ENCODE results near the gene TAS2R60.

Gene TAS2R60

GRCh38 chr7:143437578-143437977 lies 5.7 kb upstream of the TAS2R60 start:
- no peak for DNase-seq (ENCODE audit: low spot score)
- FAIRE-seq, result no peak

- FAIRE-seq (no peak), DNase-seq (ENCODE audit: low spot score) (no peak)
These were observed 3.4 kb upstream of the TAS2R60 start for GRCh38 chr7:143439866-143440265.

DNA sequence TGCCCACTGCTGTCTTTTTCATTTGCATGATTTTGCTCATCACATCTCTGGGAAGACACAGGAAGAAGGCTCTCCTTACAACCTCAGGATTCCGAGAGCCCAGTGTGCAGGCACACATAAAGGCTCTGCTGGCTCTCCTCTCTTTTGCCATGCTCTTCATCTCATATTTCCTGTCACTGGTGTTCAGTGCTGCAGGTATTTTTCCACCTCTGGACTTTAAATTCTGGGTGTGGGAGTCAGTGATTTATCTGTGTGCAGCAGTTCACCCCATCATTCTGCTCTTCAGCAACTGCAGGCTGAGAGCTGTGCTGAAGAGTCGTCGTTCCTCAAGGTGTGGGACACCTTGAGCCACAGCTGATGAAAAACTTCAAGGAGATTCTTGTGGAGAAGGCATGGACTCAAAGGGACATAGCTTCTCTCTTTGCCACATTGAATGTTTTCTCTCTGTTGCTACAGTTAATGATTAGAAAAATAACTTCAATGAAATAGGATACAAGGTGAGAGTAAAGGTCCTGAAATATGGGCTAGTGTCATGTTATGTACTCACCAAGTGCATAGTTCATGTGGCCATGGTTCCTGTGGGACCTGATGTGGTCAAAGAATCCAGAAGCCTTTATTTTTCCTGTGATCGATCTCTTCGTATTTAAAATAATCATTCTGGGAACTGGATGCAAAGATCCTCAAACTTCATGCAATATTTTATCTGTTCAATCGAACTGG lies 970 bp downstream of the TAS2R60 start:
- DNase-seq (ENCODE audit: low spot score), result no peak
- FAIRE-seq, result no peak

GRCh38 chr7:143444785-143445184 lies 1.5 kb downstream of the TAS2R60 start:
- FAIRE-seq (no peak), DNase-seq (ENCODE audit: low spot score) (no peak)

GRCh38 chr7:143447466-143447865 lies 4.2 kb downstream of the TAS2R60 start:
- FAIRE-seq (no peak), DNase-seq (ENCODE audit: low spot score) (no peak)

- DNase-seq (ENCODE audit: low spot score), result no peak
These were observed 5.2 kb downstream of the TAS2R60 start for GRCh38 chr7:143448429-143448828.

DNA sequence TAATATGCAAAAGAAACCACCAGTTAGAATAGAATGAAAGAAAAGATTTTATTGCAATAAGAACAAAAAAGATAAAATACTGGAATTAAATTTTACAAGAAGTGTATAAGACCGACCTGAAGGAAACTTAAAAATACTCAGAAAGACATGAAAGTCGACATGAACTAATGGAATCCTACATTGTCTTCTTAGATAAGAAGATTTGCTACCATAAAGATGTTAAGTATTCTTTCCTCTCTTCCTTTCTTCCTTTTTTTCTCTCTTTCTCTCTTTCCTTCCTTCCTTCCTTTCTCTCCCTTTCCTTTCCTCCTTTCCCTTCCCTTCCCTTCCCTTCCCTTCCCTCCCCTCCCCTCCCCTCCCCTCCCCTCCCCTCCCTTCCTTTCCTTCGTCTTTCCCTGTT lies 6.5 kb downstream of the TAS2R60 start:
- no peak for DNase-seq (ENCODE audit: low spot score)

More at GRCh38 chr7:143448429-143448828, 5.2 kb downstream of the TAS2R60 start:
- FAIRE-seq, result no peak

DNA sequence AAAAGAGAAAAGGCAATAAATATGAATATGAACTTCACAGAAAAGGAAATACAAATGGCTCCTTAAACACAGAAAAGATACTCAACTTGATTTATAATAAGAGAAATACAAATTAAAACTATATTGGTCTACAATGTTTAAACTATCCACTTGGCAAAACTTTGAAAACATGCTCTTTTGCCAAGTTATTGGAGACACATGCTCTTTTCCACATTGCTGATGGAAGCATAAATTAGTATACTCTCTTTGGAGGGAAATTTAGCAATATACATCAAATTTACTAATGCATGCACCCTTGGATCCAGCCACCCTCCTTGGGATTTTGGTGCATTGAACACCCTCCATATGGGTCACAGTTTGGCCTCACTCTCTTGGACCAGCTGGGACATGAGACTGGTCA lies 7.9 kb downstream of the TAS2R60 start:
- no peak for DNase-seq (ENCODE audit: low spot score)
- no peak for FAIRE-seq

More for the DNA sequence above, 6.5 kb downstream of the TAS2R60 start:
- FAIRE-seq, result no peak

- FAIRE-seq (no peak), DNase-seq (ENCODE audit: low spot score) (no peak)
These were observed 8.5 kb downstream of the TAS2R60 start for GRCh38 chr7:143451746-143452145.

DNA sequence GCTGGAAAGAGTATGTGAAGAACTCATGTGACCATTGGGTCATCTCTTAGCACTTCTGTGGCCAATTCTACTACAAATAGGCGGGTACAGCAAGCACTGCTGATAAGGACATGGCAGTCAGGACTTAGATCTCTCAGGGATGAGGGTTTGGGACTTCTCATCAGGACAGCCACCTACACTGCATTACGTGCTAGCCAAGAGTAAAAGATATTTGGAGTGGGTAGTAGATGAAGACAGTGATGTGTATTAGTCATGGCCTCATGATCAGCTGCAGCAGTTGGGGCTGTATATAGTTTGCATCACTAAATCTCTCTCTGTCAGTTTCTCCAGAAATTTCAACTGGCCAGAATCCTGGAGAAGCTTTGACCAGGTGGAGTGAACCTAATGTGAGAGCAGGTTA lies 9.2 kb downstream of the TAS2R60 start:
- FAIRE-seq, result no peak

DNA sequence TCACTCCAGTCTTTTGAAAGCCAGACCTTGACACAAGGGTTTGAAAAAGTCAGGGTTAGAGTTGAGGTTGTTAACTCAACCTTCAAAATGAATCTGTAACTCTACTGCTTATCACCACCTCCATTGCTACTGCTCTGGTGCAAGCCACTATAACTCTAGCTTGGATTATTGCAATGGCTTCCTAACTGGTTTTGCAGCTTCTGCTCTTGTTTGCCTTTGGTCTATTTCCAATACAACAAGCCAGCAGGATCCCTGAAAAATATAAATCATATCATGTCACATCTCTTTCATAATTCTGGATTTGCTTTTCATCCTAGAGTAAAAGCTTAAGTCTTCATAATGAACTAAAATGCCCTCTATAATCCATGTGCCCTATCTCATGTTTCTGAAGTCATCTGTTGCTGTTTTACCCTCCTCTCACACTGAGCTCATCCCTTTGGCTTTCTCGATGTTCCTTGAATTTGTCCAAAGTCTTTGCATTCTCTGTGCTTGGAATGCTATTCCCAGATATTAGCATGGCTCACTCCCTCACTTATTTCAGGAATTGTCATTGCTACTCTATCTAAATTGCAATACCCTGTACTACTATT lies 10.9 kb downstream of the TAS2R60 start:
- no peak for DNase-seq (ENCODE audit: low spot score)
- no peak for FAIRE-seq

More for the DNA sequence above, 9.2 kb downstream of the TAS2R60 start:
- DNase-seq (ENCODE audit: low spot score), result no peak

- no peak for DNase-seq (ENCODE audit: low spot score)
- no peak for FAIRE-seq
These were observed 12.2 kb downstream of the TAS2R60 start for GRCh38 chr7:143455491-143455890.

- no peak for FAIRE-seq
- no peak for DNase-seq (ENCODE audit: low spot score)
These were observed 12.7 kb downstream of the TAS2R60 start for GRCh38 chr7:143455942-143456341.

DNA sequence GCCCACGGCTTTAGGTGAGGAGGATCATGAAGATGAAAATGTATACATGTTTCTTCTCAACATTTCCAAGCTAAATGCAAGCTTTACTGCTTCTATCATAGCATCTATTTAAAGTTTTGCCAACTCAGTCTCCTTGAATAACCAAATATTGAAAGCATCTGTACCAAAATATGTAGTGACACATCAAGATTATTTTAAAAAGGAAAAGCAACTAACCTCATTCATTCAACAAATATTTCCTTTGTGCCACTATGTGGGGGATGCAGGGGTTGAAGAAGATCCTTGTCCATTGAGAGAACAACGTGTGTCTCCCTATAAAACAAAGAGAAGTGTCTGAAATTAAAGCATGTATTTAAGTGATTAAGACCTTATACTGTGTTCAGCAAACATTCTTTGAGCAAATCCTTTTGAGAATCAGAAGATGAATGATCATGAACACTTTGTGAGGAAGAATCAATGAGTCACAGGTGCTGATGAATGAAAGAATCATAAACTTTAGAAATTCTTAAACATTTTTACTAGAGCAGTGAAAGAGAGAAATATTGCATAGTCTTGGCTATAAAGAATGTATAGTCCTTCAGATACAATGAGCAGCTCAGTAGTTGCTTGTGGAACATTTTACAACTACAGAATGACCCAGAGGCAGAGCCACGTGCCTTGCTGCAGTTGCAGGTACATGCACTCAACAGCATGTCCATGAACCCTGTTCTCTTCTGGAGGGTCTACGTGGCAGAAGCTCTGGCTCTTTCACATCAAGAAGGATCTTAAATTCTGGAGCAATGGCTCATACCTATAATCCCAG lies 13.9 kb downstream of the TAS2R60 start:
- DNase-seq (ENCODE audit: low spot score) (no peak), FAIRE-seq (no peak)

GRCh38 chr7:143458263-143458662 lies 15.0 kb downstream of the TAS2R60 start:
- FAIRE-seq, result no peak
- no peak for DNase-seq (ENCODE audit: low spot score)

DNA sequence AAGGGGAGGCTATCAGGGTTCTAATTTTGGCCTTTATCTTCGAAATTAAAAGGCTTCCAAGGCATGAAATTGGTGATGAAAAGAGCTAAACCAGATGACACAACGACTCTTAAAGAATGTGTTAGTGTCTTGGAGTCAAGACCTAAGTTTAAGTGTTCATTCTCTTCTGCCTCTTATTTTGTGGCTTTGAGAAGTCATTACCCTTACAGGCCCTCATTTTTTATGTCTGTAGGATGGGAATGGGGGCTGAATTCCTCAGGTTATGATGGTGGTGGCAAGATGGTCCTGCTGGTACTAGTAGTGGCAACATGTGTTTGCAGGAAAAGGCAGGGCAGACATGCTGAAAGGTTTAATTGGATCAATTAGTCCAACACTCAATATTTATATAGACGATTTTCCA lies 15.4 kb downstream of the TAS2R60 start:
- DNase-seq (ENCODE audit: low spot score) (no peak), FAIRE-seq (no peak)

DNA sequence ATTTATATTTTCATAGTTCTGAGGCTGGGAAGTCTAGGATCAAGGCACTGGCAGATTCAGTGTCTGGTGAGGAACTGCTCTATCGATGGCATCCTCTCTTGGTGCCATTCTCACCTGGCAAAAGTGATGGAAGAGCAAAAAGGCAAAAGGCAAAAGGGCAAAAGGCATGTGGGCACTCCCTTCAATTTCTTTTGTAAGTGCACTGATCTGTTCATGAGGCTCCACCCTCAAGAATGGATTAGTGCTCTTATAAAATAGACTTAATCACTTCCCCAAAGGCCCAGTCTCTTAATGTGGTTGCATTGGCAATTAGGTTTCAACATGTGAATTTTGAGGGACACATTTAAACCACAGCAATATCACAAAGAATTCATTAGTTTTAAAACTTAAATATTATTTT lies 16.1 kb downstream of the TAS2R60 start:
- no peak for DNase-seq (ENCODE audit: low spot score)
- FAIRE-seq, result no peak

- no peak for FAIRE-seq
These were observed 17.2 kb downstream of the TAS2R60 start for GRCh38 chr7:143460271-143460979.

GRCh38 chr7:143462045-143462444 lies 18.8 kb downstream of the TAS2R60 start:
- FAIRE-seq, result no peak
- no peak for DNase-seq (ENCODE audit: low spot score)

More at GRCh38 chr7:143460271-143460979, 17.2 kb downstream of the TAS2R60 start:
- DNase-seq (ENCODE audit: low spot score), result no peak

DNA sequence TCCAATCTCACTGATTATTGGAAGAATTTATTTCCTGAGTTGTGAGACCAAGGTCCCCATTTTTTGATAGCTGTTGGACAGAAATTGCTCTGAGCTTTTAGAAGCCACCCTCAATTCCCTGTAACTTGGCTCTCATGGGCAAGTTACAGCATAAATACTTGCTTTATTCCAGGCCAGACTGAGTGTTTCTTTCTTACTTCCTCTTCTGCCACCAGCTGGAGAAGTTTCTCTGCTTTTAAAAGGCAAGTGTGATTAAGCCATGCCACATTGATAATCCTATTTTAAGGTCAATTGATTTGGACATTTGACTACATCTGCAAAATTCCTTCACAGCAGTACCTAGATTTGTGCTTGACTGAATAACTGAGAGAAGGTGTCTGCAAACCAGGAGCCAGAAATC lies 20.3 kb downstream of the TAS2R60 start:
- FAIRE-seq, result no peak
- DNase-seq (ENCODE audit: low spot score), result no peak

DNA sequence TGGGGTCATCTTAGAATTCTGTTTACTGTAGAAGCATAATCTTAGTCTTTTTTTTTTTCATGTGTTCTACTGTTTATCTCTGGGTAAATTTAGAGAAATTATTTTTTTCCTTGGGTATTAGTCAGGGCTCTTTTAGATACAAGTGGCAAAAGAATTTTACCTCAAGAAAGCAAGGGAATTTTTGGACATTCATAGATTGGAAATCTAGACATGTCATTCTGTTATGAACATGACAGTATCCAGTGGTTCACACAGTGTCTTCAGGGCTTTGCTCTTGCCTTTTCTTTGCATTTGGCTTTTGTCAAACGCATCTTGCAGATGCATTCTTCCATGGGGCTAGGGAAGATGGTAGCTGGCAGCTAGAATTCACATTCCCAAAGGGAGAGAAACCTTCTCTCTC lies 20.7 kb downstream of the TAS2R60 start:
- no peak for FAIRE-seq
- DNase-seq (ENCODE audit: low spot score), result no peak

DNA sequence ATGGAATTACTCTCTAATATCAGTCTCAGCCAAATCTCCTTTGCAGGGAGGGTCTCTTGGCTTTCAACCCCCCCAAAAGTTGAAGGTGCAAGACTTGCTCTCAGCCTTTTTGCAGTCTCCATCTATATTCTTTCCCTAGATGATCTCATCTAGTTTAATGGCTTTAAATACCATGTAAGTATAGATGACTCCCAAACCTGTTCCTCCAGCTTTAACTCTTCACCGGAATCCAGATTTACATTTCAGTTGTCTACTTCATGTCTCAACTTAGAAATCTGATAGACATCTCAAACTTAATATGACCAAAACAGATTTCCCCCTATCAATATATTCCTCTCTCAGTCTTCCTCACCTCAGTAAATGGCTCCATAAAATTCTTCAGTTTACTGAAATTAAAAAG lies 24.5 kb downstream of the TAS2R60 start:
- FAIRE-seq, result no peak
- DNase-seq (ENCODE audit: low spot score), result no peak

Measured in urothelium cell line (cell line).